ENCODE measurements around the gene TRAPPC3.

TRAPPC3 gene

GRCh38 chr1:36126797-36127500, 22.3 kb downstream of the TRAPPC3 start:
- Histone ChIP-seq H3K4me1 (ENCODE audit: control insufficient read depth, insufficient read depth, low read length, poor library complexity, severe bottlenecking) (peaks cover 3% of the 10 kb centered on the region), H3K27me3 (replicated peaks; ENCODE audit: control insufficient read depth, insufficient read depth, low read length, poor library complexity, severe bottlenecking) (peaks cover 16% of the 10 kb centered on the region), H3K4me3 (ENCODE audit: insufficient read depth, low read depth, low read length, poor library complexity, severe bottlenecking) (no peak overlapping the region), H3K9me3 (ENCODE audit: control insufficient read depth, low read length) (no peaks in the 10 kb centered on the region), H3K36me3 (ENCODE audit: control insufficient read depth, insufficient read depth, low read length) (no peaks in the 10 kb centered on the region), H3K27ac (ENCODE audit: insufficient read depth, low read length, poor library complexity, severe bottlenecking) (no peak overlapping the region)
- no peak for DNase-seq

GRCh38 chr1:36126005-36126716, 23.1 kb downstream of the TRAPPC3 start:
- Histone ChIP-seq H3K9me3 (ENCODE audit: control insufficient read depth, low read length) (no peaks in the 10 kb centered on the region), H3K4me3 (ENCODE audit: insufficient read depth, low read depth, low read length, poor library complexity, severe bottlenecking) (no peak overlapping the region), H3K27me3 (replicated peaks; ENCODE audit: control insufficient read depth, insufficient read depth, low read length, poor library complexity, severe bottlenecking) (peaks cover 16% of the 10 kb centered on the region), H3K27ac (ENCODE audit: insufficient read depth, low read length, poor library complexity, severe bottlenecking) (no peak overlapping the region), H3K4me1 (ENCODE audit: control insufficient read depth, insufficient read depth, low read length, poor library complexity, severe bottlenecking) (peaks cover 3% of the 10 kb centered on the region), H3K36me3 (ENCODE audit: control insufficient read depth, insufficient read depth, low read length) (no peaks in the 10 kb centered on the region)
- no peak for DNase-seq

GRCh38 chr1:36125129-36125991, 23.9 kb downstream of the TRAPPC3 start, which contains the start of gene COL8A2:
COL8A2 (minus strand) TSS chr1:36125222; CDS start chr1:36100242, 24,980 bp downstream.
- Histone ChIP-seq H3K36me3 (ENCODE audit: control insufficient read depth, insufficient read depth, low read length) (no peaks in the 10 kb centered on the region), H3K4me3 (ENCODE audit: insufficient read depth, low read depth, low read length, poor library complexity, severe bottlenecking) (no peak within 1 kb of the TSS)
- DNase-seq = no peak

GRCh38 chr1:36124404-36125128, 24.7 kb downstream of the TRAPPC3 start:
- Histone ChIP-seq H3K27ac (ENCODE audit: insufficient read depth, low read length, poor library complexity, severe bottlenecking) (no peak overlapping the region), H3K4me3 (ENCODE audit: insufficient read depth, low read depth, low read length, poor library complexity, severe bottlenecking) (no peak overlapping the region), H3K4me1 (ENCODE audit: control insufficient read depth, insufficient read depth, low read length, poor library complexity, severe bottlenecking) (peaks cover 3% of the 10 kb centered on the region)

More at GRCh38 chr1:36125129-36125991, 23.9 kb downstream of the TRAPPC3 start, which contains the start of gene COL8A2:
- Histone ChIP-seq H3K27ac (ENCODE audit: insufficient read depth, low read length, poor library complexity, severe bottlenecking) (no peak within 1 kb of the TSS), H3K9me3 (ENCODE audit: control insufficient read depth, low read length) (no peaks in the 10 kb centered on the region), H3K27me3 (replicated peaks; ENCODE audit: control insufficient read depth, insufficient read depth, low read length, poor library complexity, severe bottlenecking) (peaks cover 16% of the 10 kb centered on the region), H3K4me1 (ENCODE audit: control insufficient read depth, insufficient read depth, low read length, poor library complexity, severe bottlenecking) (peaks cover 3% of the 10 kb centered on the region)

GRCh38 chr1:36123356-36123755, 25.9 kb downstream of the TRAPPC3 start:
- Histone ChIP-seq H3K4me3 (ENCODE audit: insufficient read depth, low read depth, low read length, poor library complexity, severe bottlenecking) (no peak overlapping the region), H3K9me3 (ENCODE audit: control insufficient read depth, low read length) (no peaks in the 10 kb centered on the region), H3K4me1 (ENCODE audit: control insufficient read depth, insufficient read depth, low read length, poor library complexity, severe bottlenecking) (peaks cover 3% of the 10 kb centered on the region), H3K36me3 (ENCODE audit: control insufficient read depth, insufficient read depth, low read length) (no peaks in the 10 kb centered on the region), H3K27ac (ENCODE audit: insufficient read depth, low read length, poor library complexity, severe bottlenecking) (no peak overlapping the region), H3K27me3 (replicated peaks; ENCODE audit: control insufficient read depth, insufficient read depth, low read length, poor library complexity, severe bottlenecking) (peaks cover 16% of the 10 kb centered on the region)
- no peak for DNase-seq

More at GRCh38 chr1:36124404-36125128, 24.7 kb downstream of the TRAPPC3 start:
- Histone ChIP-seq H3K27me3 (replicated peaks; ENCODE audit: control insufficient read depth, insufficient read depth, low read length, poor library complexity, severe bottlenecking) (peaks cover 16% of the 10 kb centered on the region), H3K36me3 (ENCODE audit: control insufficient read depth, insufficient read depth, low read length) (no peaks in the 10 kb centered on the region), H3K9me3 (ENCODE audit: control insufficient read depth, low read length) (no peaks in the 10 kb centered on the region)
- no peak for DNase-seq

- Histone ChIP-seq H3K27ac (ENCODE audit: insufficient read depth, low read length, poor library complexity, severe bottlenecking) (no peak overlapping the region), H3K4me1 (ENCODE audit: control insufficient read depth, insufficient read depth, low read length, poor library complexity, severe bottlenecking) (peaks cover 3% of the 10 kb centered on the region), H3K27me3 (replicated peaks; ENCODE audit: control insufficient read depth, insufficient read depth, low read length, poor library complexity, severe bottlenecking) (peaks cover 16% of the 10 kb centered on the region), H3K4me3 (ENCODE audit: insufficient read depth, low read depth, low read length, poor library complexity, severe bottlenecking) (no peak overlapping the region), H3K36me3 (ENCODE audit: control insufficient read depth, insufficient read depth, low read length) (no peaks in the 10 kb centered on the region), H3K9me3 (ENCODE audit: control insufficient read depth, low read length) (no peaks in the 10 kb centered on the region)
- DNase-seq = no peak
Measured at GRCh38 chr1:36122062-36123030, 26.9 kb downstream of the TRAPPC3 start.

GRCh38 chr1:36119456-36119855, 29.8 kb downstream of the TRAPPC3 start:
- no peak overlapping the region for H3K27ac ChIP-seq (ENCODE audit: insufficient read depth, low read length, poor library complexity, severe bottlenecking)
- H3K4me3 ChIP-seq (ENCODE audit: insufficient read depth, low read depth, low read length, poor library complexity, severe bottlenecking) = no peak overlapping the region
- H3K27me3 ChIP-seq (replicated peaks; ENCODE audit: control insufficient read depth, insufficient read depth, low read length, poor library complexity, severe bottlenecking) = peaks cover 4% of the 10 kb centered on the region
- H3K4me1 ChIP-seq (ENCODE audit: control insufficient read depth, insufficient read depth, low read length, poor library complexity, severe bottlenecking) = no peaks in the 10 kb centered on the region
- no peak for DNase-seq
- H3K9me3 ChIP-seq (ENCODE audit: control insufficient read depth, low read length) = no peaks in the 10 kb centered on the region
- no peaks in the 10 kb centered on the region for H3K36me3 ChIP-seq (ENCODE audit: control insufficient read depth, insufficient read depth, low read length)

- DNase-seq = no peak
- Histone ChIP-seq H3K36me3 (ENCODE audit: control insufficient read depth, insufficient read depth, low read length) (no peaks in the 10 kb centered on the region), H3K9me3 (ENCODE audit: control insufficient read depth, low read length) (no peaks in the 10 kb centered on the region), H3K27ac (ENCODE audit: insufficient read depth, low read length, poor library complexity, severe bottlenecking) (no peak overlapping the region), H3K4me3 (ENCODE audit: insufficient read depth, low read depth, low read length, poor library complexity, severe bottlenecking) (no peak overlapping the region), H3K4me1 (ENCODE audit: control insufficient read depth, insufficient read depth, low read length, poor library complexity, severe bottlenecking) (no peaks in the 10 kb centered on the region), H3K27me3 (replicated peaks; ENCODE audit: control insufficient read depth, insufficient read depth, low read length, poor library complexity, severe bottlenecking) (no peaks in the 10 kb centered on the region)
Measured at GRCh38 chr1:36118447-36119204, 30.7 kb downstream of the TRAPPC3 start.

Measured in effector memory CD4-positive, alpha-beta T cell (primary cell).